ENCODE results near the gene NRP2. TPM values are rescaled to one million over a fixed set of nuclear protein-coding genes. Genes with fewer than 3 reads are reported as not detected.

The NRP2 gene
- total RNA-seq, 4 donors from 2014 or later = 35.1 to 146 (median 63.9) TPM

GRCh38 chr2:205719847-205720246 lies 37.5 kb downstream of the NRP2 start:
- TF ChIP-seq POLR2A (IDR thresholded peaks at IDR 0.05) (no peak), POLR2AphosphoS5 (IDR thresholded peaks at IDR 0.05) (no peak), CTCF (IDR thresholded peaks at IDR 0.05) (no peak), EP300 (IDR thresholded peaks at IDR 0.05; ENCODE audit: low read depth) (no peak)
- in situ Hi-C loops (cut with MboI; ENCODE audit: low pct_ligation_motif_present in 1 of 4, low pct_unique_long_range_greater_than_20kb in 1 of 4, low sequenced_read_pairs in 3 of 4) = no loop called here
- Histone ChIP-seq H3K27me3 (no peaks in the 10 kb centered on the region), H3K4me1 (peaks cover 0 to 63% (median 13%) of the 10 kb centered on the region in 4 donors), H3K4me3 (no peak overlapping the region), H3K9me3 (no peaks in the 10 kb centered on the region), H3K27ac (peak overlapping the region; percentile 58 to 81 (median 76)), H3K36me3 (no peaks in the 10 kb centered on the region)
- 73% methylated on average over 4 of the region's 4 CpGs for WGBS, 2 donors (ENCODE audit: low coverage in 1 of 2)
- intact Hi-C loops (cut with DNase I; ENCODE audit: low total_unique reads) = no loop called here
- DNase-seq = no peak

- peak in 1 of 3 donors; percentile 11 for TF ChIP-seq POLR2AphosphoS5 (IDR thresholded peaks at IDR 0.05)
- TF ChIP-seq EP300 (IDR thresholded peaks at IDR 0.05; ENCODE audit: low read depth) = no peak
- TF ChIP-seq POLR2A (IDR thresholded peaks at IDR 0.05) = no peak
- 64% methylated on average over 7 of the region's 7 CpGs; no CpG with 5 or more reads in 1 of the 2 donors for WGBS, 2 donors (ENCODE audit: low coverage in 1 of 2)
- H3K4me3 ChIP-seq = no peak overlapping the region
- H3K27ac ChIP-seq = peak overlapping the region; percentile 18 to 81 (median 76)
- H3K4me1 ChIP-seq = peaks cover 0 to 56% (median 11%) of the 10 kb centered on the region in 4 donors
- no peaks in the 10 kb centered on the region for H3K9me3 ChIP-seq
- in situ Hi-C loops (cut with MboI; ENCODE audit: low pct_ligation_motif_present in 1 of 4, low pct_unique_long_range_greater_than_20kb in 1 of 4, low sequenced_read_pairs in 3 of 4) (no loop called here), intact Hi-C loops (cut with DNase I; ENCODE audit: low total_unique reads) (no loop called here)
- no peaks in the 10 kb centered on the region for H3K27me3 ChIP-seq
- H3K36me3 ChIP-seq = no peaks in the 10 kb centered on the region
- no peak for DNase-seq
Observed at GRCh38 chr2:205720451-205720902, 38.2 kb downstream of the NRP2 start.

DNA sequence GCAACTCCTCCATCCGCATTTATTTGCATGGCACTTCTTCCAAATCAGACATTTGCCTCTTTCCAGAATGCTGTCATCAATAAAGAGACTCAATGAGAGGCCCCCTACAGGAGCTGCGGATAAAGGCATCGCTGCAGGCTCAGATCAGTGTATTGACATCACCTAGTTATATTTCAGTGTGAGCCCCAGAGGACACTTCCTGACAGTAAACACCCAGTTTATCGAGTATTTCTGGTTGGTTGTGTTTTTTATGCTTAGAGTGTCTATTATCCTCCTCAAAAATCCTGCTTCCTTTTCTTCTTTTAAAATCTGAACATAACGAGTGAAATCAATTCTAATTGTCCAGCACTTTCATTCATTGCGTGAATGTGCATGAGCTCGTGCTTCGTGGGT lies 38.8 kb downstream of the NRP2 start:
- WGBS, 2 donors (ENCODE audit: low coverage in 1 of 2) = 79 to 86% methylated on average over 8 of the region's 8 CpGs
- H3K27me3 ChIP-seq = no peaks in the 10 kb centered on the region
- DNase-seq = no peak
- H3K36me3 ChIP-seq = no peaks in the 10 kb centered on the region
- H3K9me3 ChIP-seq = no peaks in the 10 kb centered on the region
- in situ Hi-C loops (cut with MboI; ENCODE audit: low pct_ligation_motif_present in 1 of 4, low pct_unique_long_range_greater_than_20kb in 1 of 4, low sequenced_read_pairs in 3 of 4) = no loop called here
- intact Hi-C loops (cut with DNase I; ENCODE audit: low total_unique reads) = no loop called here
- peaks cover 0 to 52% (median 12%) of the 10 kb centered on the region in 4 donors for H3K4me1 ChIP-seq
- H3K27ac ChIP-seq = peak overlapping the region in 3 of 4 donors; percentile 74 to 81 (median 79)
- no peak overlapping the region for H3K4me3 ChIP-seq
- TF ChIP-seq POLR2AphosphoS5 (IDR thresholded peaks at IDR 0.05) (no peak), CTCF (IDR thresholded peaks at IDR 0.05) (peak in 1 of 5 experiments; percentile 19)

DNA sequence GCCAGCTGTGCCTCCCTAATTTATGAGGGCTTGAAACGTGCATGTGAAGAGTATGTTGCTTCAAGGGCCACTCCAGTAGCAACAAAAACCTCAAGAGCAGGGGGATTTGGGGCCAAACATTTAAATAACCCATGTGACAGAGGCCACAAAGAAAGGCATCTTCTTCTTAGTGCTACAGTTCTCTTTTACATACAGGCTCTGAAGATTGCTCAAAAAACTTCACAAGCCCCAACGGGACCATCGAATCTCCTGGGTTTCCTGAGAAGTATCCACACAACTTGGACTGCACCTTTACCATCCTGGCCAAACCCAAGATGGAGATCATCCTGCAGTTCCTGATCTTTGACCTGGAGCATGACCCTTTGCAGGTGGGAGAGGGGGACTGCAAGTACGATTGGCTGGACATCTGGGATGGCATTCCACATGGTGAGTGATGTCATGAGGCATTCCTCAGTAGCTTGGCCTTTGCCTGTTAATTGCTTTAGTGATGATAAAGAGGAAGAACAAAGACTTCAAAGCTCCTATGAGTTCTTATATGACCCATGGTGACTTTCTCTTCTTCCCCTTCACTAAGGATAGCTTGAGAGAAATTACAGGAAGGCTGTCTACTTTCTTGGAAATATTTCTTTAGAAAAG lies 40.1 kb downstream of the NRP2 start:
- DNase-seq = no peak
- in situ Hi-C loops (cut with MboI; ENCODE audit: low pct_ligation_motif_present in 1 of 4, low pct_unique_long_range_greater_than_20kb in 1 of 4, low sequenced_read_pairs in 3 of 4) = no loop called here
- peaks cover 0 to 43% (median 11%) of the 10 kb centered on the region in 4 donors for H3K4me1 ChIP-seq

More for the DNA sequence above, 40.1 kb downstream of the NRP2 start:
- Histone ChIP-seq H3K27ac (peak overlapping the region; percentile 23 to 81 (median 54)), H3K27me3 (no peaks in the 10 kb centered on the region), H3K4me3 (no peak overlapping the region), H3K9me3 (no peaks in the 10 kb centered on the region), H3K36me3 (no peaks in the 10 kb centered on the region)
- TF ChIP-seq POLR2AphosphoS5 (IDR thresholded peaks at IDR 0.05) = no peak
- no peak for TF ChIP-seq POLR2A (IDR thresholded peaks at IDR 0.05)
- TF ChIP-seq EP300 (IDR thresholded peaks at IDR 0.05; ENCODE audit: low read depth) = no peak
- TF ChIP-seq CTCF (IDR thresholded peaks at IDR 0.05) = no peak
- intact Hi-C loops (cut with DNase I; ENCODE audit: low total_unique reads) = no loop called here
- 33 to 64% methylated on average over 2 to 4 of the region's 4 CpGs for WGBS, 2 donors (ENCODE audit: low coverage in 1 of 2)

All from transverse colon (tissue), 4 donors.